A549 treated with dexamethasone at 1 μM for 4 hours (cell line): ENCODE results near the gene FBXO17. TPM values are rescaled to one million over a fixed set of nuclear protein-coding genes. Genes with fewer than 3 reads are reported as not detected.

ENCODE experiments used
- total RNA-seq: library from RNA; stranded (reverse); fragments of 200-300 nt; extraction: Qiagen RNA extraction; gene quantifications from 5 replicates; pipeline ENCODE4 v1.2.3, GENCODE V29; 2022

Gene FBXO17
- total RNA-seq, result 56.0 to 78.7 TPM (median 73.9 TPM) in 5 replicates

GRCh38 chr19:38975214-38975860 is at the start of gene FBXO17:
FBXO17 (minus strand) TSS chr19:38975742; CDS start chr19:38950319, 25,423 bp downstream.

GRCh38 chr19:38930776-38931520 is 44.6 kb downstream of the FBXO17 start, which contains the start of gene MRPS12:
MRPS12 (plus strand) TSS chr19:38930944; CDS start chr19:38931295, 351 bp downstream.

GRCh38 chr19:38929929-38930775 is 45.4 kb downstream of the FBXO17 start, which contains the start of gene SARS2:
SARS2 (minus strand) TSS chr19:38930763; CDS start chr19:38930736, 27 bp downstream.

GRCh38 chr19:38899447-38900201 is 75.9 kb downstream of the FBXO17 start, which contains the start of the genes NFKBIB and SIRT2:
NFKBIB (plus strand) TSS chr19:38899969; CDS start chr19:38900033, 64 bp downstream.
SIRT2 (minus strand) TSS chr19:38899618; CDS start chr19:38899521, 97 bp downstream.

Other genes with a start within 250 kb of the FBXO17 start
- gene CAPN12, start 231.3 kb downstream of the FBXO17 start, total RNA-seq, result 5.3 to 6.5 TPM (median 6.0 TPM) in 5 replicates
- gene LGALS7, start 202.2 kb downstream of the FBXO17 start, total RNA-seq, result 0.25 to 0.40 TPM in 2 of 5 replicates, not detected in the others
- gene LGALS7B, start 186.5 kb downstream of the FBXO17 start, total RNA-seq, result 0.27 to 0.62 TPM in 2 of 5 replicates, not detected in the others
- gene LGALS4, start 162.8 kb downstream of the FBXO17 start, total RNA-seq, result 0.21 to 0.53 TPM (median 0.42 TPM) in 5 replicates
- gene ECH1, start 143.9 kb downstream of the FBXO17 start, total RNA-seq, result 307 to 375 TPM (median 319 TPM) in 5 replicates
- gene HNRNPL, start 125.8 kb downstream of the FBXO17 start, total RNA-seq, result 319 to 365 TPM (median 326 TPM) in 5 replicates
- gene RINL, start 97.5 kb downstream of the FBXO17 start, total RNA-seq, result 2.1 to 3.9 TPM (median 2.6 TPM) in 5 replicates
- gene SIRT2, start 76.1 kb downstream of the FBXO17 start, total RNA-seq, result 32.1 to 38.1 TPM (median 35.6 TPM) in 5 replicates
- 59.1 to 111 TPM (median 94.5 TPM) in 5 replicates for gene NFKBIB, start 75.8 kb downstream of the FBXO17 start, total RNA-seq
- gene CCER2, start 63.6 kb downstream of the FBXO17 start, total RNA-seq, result 0.40 to 0.88 TPM (median 0.74 TPM) in 5 replicates
- 39.3 to 52.1 TPM (median 51.6 TPM) in 5 replicates for gene SARS2, start 45.0 kb downstream of the FBXO17 start, total RNA-seq
- gene MRPS12, start 44.8 kb downstream of the FBXO17 start, total RNA-seq, result 194 to 269 TPM (median 223 TPM) in 5 replicates
- 2.1 to 4.5 TPM (median 3.7 TPM) in 5 replicates for gene FBXO27, start 56.8 kb upstream of the FBXO17 start, total RNA-seq
- 0.02 to 0.07 TPM (median 0.05 TPM) in 5 replicates for gene ACP7, start 108.6 kb upstream of the FBXO17 start, total RNA-seq
- 70.5 to 147 TPM (median 134 TPM) in 5 replicates for gene PAK4, start 150.0 kb upstream of the FBXO17 start, total RNA-seq
- 1.0 to 1.7 TPM (median 1.5 TPM) in 5 replicates for gene NCCRP1, start 221.2 kb upstream of the FBXO17 start, total RNA-seq
- gene SYCN, start 228.5 kb upstream of the FBXO17 start, total RNA-seq, result not detected in 5 replicates